ENCODE data around the gene C10orf67. TPM values are rescaled to one million over a fixed set of nuclear protein-coding genes. Genes with fewer than 3 reads are reported as not detected.

The C10orf67 gene
- total and polyA plus RNA-seq, 9 of the 15 experiments (the other 6 are each of a cell fraction or from before 2014, with no cell fraction given), result not detected

DNA sequence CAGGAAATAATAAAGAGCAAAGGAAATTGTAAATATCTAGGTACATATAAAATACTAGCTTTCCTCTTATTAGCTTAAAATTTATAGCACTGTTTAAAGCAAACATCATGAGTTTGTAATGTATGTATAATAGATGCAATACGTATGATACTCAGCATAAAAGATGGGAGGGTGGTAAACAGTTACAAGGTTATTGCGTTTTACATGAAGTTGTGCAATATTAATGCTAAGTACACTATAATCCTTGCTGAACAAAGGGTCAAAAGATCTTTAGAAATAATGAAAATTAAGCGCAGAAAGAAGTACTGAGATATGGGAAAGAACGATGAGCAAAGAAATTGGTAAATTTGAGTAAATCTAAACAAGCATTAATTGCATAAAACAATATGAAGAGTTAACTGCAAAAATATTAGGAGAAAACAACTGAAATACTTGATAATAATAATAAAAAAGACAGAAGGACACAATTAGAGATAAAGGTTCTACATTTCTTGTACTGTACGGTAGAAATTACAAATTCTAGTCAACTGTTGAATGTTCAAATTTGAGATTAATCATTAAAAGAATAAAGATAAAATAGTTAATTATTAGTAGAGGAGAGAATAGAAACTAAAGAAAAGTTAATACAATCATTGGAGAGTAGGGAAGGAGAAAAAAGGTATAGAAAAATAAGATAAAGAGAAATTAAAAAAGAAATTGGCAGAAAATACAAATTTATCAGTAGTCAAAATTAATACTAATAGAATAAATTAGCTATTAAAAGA lies 17.9 kb downstream of the C10orf67 start (continued):
- TF ChIP-seq, protein P1, sequence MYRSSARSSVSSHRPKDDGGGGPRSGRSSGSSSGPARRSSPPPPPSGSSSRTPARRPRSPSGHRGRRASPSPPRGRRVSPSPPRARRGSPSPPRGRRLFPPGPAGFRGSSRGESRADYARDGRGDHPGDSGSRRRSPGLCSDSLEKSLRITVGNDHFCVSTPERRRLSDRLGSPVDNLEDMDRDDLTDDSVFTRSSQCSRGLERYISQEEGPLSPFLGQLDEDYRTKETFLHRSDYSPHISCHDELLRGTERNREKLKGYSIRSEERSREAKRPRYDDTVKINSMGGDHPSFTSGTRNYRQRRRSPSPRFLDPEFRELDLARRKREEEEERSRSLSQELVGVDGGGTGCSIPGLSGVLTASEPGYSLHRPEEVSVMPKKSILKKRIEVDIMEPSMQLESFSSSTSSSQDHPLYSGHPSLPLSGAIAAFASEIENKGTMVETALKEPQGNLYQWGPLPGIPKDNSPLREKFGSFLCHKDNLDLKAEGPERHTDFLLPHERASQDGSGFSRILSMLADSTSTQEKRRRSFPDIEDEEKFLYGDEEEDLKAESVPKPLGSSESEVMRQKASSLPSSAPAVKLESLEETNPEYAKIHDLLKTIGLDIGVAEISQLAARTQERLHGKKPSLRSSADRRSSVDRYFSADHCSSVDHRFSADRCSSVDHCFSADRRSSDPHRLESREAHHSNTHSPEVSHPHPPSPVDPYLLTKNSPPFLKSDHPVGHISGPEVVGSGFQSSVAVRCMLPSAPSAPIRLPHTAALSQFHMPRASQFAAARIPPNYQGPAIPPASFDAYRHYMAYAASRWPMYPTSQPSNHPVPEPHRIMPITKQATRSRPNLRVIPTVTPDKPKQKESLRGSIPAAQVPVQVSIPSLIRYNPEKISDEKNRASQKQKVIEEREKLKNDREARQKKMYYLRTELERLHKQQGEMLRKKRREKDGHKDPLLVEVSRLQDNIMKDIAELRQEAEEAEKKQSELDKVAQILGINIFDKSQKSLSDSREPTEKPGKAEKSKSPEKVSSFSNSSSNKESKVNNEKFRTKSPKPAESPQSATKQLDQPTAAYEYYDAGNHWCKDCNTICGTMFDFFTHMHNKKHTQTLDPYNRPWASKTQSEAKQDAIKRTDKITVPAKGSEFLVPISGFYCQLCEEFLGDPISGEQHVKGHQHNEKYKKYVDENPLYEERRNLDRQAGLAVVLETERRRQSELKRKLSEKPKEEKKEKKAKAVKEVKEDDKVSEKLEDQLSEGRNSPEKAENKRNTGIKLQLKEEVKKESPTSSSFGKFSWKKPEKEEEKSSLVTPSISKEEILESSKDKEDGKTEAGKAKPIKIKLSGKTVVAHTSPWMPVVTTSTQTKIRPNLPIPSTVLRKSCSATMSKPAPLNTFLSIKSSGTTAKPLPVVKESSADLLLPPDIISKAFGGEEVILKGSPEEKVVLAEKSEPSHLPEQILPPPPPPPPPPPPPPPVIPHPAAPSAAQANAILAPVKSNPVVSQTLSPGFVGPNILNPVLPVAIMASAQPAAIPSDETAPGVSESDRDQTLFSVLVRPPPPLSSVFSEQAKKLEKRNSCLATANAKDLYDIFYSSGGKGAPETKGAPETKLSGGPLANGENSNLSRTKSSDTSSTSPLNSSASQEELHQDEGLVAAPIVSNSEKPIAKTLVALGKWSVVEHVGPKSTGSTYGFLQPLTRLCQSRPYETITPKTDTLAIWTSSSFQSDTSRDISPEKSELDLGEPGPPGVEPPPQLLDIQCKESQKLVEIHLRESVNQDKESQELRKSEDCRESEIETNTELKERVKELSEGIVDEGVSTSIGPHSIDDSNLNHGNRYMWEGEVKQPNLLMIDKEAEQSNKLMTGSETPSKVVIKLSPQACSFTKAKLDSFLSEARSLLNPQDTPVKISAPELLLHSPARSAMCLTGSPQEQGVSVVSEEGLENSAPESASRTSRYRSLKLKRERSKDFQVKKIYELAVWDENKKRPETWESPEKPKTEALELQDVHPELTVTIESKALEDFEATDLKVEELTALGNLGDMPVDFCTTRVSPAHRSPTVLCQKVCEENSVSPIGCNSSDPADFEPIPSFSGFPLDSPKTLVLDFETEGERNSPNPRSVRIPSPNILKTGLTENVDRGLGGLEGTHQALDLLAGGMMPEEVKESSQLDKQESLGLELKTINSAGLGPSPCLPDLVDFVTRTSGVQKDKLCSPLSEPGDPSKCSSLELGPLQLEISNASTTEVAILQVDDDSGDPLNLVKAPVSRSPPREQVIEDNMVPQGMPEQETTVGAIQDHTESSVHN (IDR thresholded peaks at IDR 0.05; ENCODE audit: borderline replicate concordance in 1 of 2, low read depth in 1 of 2), result no peak
- no peak for TF ChIP-seq SMAD3 (CRISPR knock-in tag; conservative IDR thresholded peaks at IDR 0.05)
- no peak for TF ChIP-seq BMI1 (IDR thresholded peaks at IDR 0.05; ENCODE audit: low read length)
- TF ChIP-seq, protein P2, sequence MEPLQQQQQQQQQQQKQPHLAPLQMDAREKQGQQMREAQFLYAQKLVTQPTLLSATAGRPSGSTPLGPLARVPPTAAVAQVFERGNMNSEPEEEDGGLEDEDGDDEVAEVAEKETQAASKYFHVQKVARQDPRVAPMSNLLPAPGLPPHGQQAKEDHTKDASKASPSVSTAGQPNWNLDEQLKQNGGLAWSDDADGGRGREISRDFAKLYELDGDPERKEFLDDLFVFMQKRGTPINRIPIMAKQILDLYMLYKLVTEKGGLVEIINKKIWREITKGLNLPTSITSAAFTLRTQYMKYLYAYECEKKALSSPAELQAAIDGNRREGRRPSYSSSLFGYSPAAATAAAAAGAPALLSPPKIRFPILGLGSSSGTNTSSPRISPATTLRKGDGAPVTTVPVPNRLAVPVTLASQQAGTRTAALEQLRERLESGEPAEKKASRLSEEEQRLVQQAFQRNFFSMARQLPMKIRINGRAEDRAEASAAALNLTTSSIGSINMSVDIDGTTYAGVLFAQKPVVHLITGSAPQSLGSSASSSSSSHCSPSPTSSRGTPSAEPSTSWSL (CRISPR knock-in tag; IDR thresholded peaks at IDR 0.05; ENCODE audit: borderline replicate concordance), result no peak
- no peak for TF ChIP-seq MBD2 (IDR thresholded peaks at IDR 0.05; ENCODE audit: borderline replicate concordance, low read depth)
- TF ChIP-seq CBFA2T3 (IDR thresholded peaks at IDR 0.05), result no peak
- no peak for TF ChIP-seq MCM3 (IDR thresholded peaks at IDR 0.05)
- peak; percentile 39; the same call in 1 of the 2 replicates for TF ChIP-seq CEBPB (tag; IDR thresholded peaks at IDR 0.05)

Measured in K562 (cell line).